ENCODE data around the gene TMEM74B. TPM values are rescaled to one million over a fixed set of nuclear protein-coding genes. Genes with fewer than 3 reads are reported as not detected.

Gene TMEM74B
- total RNA-seq, 4 donors from 2014 or later, result 0.71 to 2.1 (median 1.2) TPM

DNA sequence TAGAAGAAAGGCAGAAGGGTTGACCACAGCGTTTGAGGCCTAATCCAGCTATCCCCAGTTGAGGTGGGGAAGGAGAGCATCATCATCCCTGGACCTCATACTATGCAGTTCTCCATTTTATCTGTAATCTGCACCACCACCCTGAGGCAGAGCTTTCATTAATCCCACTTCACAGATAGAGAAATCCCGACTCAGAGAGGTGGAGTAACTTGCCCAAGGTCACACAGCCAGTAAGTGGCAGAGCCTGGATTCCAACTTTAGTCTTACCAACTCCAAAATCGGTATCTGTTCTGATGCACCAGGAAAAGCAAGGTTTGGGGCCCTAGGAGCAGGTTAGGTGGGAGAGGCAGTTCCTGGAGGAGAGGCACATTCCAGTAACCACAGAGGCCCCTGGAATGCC is 6.7 kb downstream of the TMEM74B start:
- peaks cover 0 to 40% (median 32%) of the 10 kb centered on the region in 4 donors for H3K36me3 ChIP-seq

DNA sequence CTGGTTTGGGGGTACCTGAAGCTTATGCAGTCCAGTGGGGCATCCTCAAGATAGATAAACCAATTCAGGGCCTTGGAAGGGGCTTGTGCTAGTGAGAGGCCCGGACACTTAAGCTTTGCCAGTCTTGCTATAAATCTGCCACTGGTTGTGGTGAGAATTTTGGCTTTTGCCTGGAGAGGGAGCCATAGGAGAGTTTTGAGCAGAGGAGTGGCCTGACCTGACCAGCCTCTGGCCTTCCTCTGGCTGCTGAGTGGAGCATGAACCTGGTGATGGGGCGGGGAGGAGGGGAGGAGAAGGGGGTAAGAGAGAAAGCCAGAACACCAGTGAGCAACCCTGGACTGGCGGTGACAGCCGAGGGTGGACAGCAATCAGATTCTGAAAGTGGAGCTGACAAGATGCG is 7.1 kb downstream of the TMEM74B start:
- no peak for DNase-seq (ENCODE audit: extremely low spot score)
- 85% methylated on average over 5 of the region's 5 CpGs for WGBS
- TF ChIP-seq EP300 (IDR thresholded peaks at IDR 0.05) (no peak), POLR2A (IDR thresholded peaks at IDR 0.05; ENCODE audit: low read depth) (no peak), POLR2AphosphoS5 (IDR thresholded peaks at IDR 0.05) (no peak)
- TF ChIP-seq, protein P1, sequence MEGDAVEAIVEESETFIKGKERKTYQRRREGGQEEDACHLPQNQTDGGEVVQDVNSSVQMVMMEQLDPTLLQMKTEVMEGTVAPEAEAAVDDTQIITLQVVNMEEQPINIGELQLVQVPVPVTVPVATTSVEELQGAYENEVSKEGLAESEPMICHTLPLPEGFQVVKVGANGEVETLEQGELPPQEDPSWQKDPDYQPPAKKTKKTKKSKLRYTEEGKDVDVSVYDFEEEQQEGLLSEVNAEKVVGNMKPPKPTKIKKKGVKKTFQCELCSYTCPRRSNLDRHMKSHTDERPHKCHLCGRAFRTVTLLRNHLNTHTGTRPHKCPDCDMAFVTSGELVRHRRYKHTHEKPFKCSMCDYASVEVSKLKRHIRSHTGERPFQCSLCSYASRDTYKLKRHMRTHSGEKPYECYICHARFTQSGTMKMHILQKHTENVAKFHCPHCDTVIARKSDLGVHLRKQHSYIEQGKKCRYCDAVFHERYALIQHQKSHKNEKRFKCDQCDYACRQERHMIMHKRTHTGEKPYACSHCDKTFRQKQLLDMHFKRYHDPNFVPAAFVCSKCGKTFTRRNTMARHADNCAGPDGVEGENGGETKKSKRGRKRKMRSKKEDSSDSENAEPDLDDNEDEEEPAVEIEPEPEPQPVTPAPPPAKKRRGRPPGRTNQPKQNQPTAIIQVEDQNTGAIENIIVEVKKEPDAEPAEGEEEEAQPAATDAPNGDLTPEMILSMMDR (IDR thresholded peaks at IDR 0.05), result no peak
- H3K36me3 ChIP-seq, result peaks cover 0 to 44% (median 36%) of the 10 kb centered on the region in 4 donors
- H3K27ac ChIP-seq (replicated peaks in 1 of 4), result no peak overlapping the region
- H3K9me3 ChIP-seq, result no peaks in the 10 kb centered on the region
- no peaks in the 10 kb centered on the region for H3K4me1 ChIP-seq
- no peak overlapping the region for H3K4me3 ChIP-seq
- H3K27me3 ChIP-seq, result no peaks in the 10 kb centered on the region
- intact Hi-C loops (cut with DNase I), result no loop called here

More for the DNA sequence above, 6.7 kb downstream of the TMEM74B start:
- Histone ChIP-seq H3K4me3 (no peak overlapping the region), H3K27me3 (no peaks in the 10 kb centered on the region), H3K9me3 (no peaks in the 10 kb centered on the region), H3K4me1 (no peaks in the 10 kb centered on the region), H3K27ac (replicated peaks in 1 of 4) (no peak overlapping the region)
- no peak for DNase-seq (ENCODE audit: extremely low spot score)
- intact Hi-C loops (cut with DNase I), result no loop called here
- 90% methylated on average over 3 of the region's 3 CpGs for WGBS
- no peak for TF ChIP-seq POLR2AphosphoS5 (IDR thresholded peaks at IDR 0.05)
- TF ChIP-seq, protein P1 (IDR thresholded peaks at IDR 0.05), result no peak
- no peak for TF ChIP-seq POLR2A (IDR thresholded peaks at IDR 0.05; ENCODE audit: low read depth)
- no peak for TF ChIP-seq EP300 (IDR thresholded peaks at IDR 0.05)

DNA sequence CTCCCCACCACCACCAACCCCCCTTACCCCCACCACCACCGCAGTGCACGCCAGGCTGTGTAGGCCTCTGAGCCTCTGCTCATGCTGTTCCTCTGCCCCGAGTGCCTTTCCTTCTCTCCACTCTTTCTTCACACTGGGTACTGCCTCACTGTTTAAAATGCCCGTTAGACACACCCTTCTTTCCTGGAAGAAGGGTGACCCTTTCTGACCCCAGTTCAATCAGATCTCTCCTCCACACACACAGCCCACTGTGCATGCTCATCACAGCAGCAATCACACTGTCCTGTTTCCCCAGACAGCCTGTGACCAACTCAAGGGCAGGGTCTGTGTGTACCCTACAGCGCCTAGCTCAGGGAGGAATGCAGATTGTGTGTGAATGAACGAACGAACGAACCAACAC is 10.0 kb downstream of the TMEM74B start:
- WGBS, result 92% methylated on average over 8 of the region's 8 CpGs
- no peaks in the 10 kb centered on the region for H3K9me3 ChIP-seq
- no peaks in the 10 kb centered on the region for H3K27me3 ChIP-seq

GRCh38 chr20:1173698-1174097 is 11.1 kb downstream of the TMEM74B start:
- Histone ChIP-seq H3K9me3 (no peaks in the 10 kb centered on the region), H3K27ac (replicated peaks in 1 of 4) (no peak overlapping the region), H3K4me3 (no peak overlapping the region), H3K36me3 (peaks cover 21 to 84% (median 67%) of the 10 kb centered on the region in 4 donors), H3K27me3 (no peaks in the 10 kb centered on the region), H3K4me1 (no peaks in the 10 kb centered on the region)
- DNase-seq (ENCODE audit: extremely low spot score), result no peak
- TF ChIP-seq POLR2A (IDR thresholded peaks at IDR 0.05; ENCODE audit: low read depth) (no peak), POLR2AphosphoS5 (IDR thresholded peaks at IDR 0.05) (no peak), EP300 (IDR thresholded peaks at IDR 0.05) (no peak)
- TF ChIP-seq, protein P1 (IDR thresholded peaks at IDR 0.05), result no peak
- intact Hi-C loops (cut with DNase I), result no loop called here
- WGBS, result 72% methylated on average over 3 of the region's 4 CpGs

More for the DNA sequence above, 10.0 kb downstream of the TMEM74B start:
- DNase-seq (ENCODE audit: extremely low spot score), result no peak
- no peak overlapping the region for H3K4me3 ChIP-seq
- H3K27ac ChIP-seq (replicated peaks in 1 of 4), result no peak overlapping the region
- no peaks in the 10 kb centered on the region for H3K4me1 ChIP-seq
- TF ChIP-seq, protein P1 (IDR thresholded peaks at IDR 0.05), result no peak
- TF ChIP-seq EP300 (IDR thresholded peaks at IDR 0.05), result no peak
- no peak for TF ChIP-seq POLR2A (IDR thresholded peaks at IDR 0.05; ENCODE audit: low read depth)
- TF ChIP-seq POLR2AphosphoS5 (IDR thresholded peaks at IDR 0.05), result no peak
- intact Hi-C loops (cut with DNase I), result no loop called here
- H3K36me3 ChIP-seq, result peaks cover 10 to 73% (median 57%) of the 10 kb centered on the region in 4 donors
